Measurements from ENCODE around the gene SLC18A2.
"Not testable (repeated sequence)": the region's sequence is repeated elsewhere in the genome, so short reads cannot be mapped to it uniquely, and the experiment has no call there.

SLC18A2 gene

GRCh38 chr10:117266400-117266799, 25.5 kb downstream of the SLC18A2 start:
- DNase-seq: no peak

DNA sequence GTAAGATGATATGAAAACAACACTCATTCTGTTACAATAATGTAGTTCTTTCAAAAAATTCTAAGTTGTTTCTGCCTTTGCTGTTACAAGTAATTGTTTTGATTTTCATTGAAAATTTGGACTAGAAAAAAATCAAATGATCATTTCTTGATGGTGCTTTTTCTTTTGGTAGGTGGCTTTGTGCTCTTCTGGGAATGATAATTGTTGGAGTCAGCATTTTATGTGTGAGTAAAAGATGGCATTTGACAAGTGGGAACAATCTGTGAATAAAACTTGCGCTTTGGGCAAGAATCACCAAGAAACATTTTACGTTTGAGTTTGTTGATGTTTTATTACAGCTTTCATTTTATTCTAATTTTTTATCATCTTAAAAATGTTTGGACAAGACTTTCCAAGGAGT, 25.9 kb downstream of the SLC18A2 start:
- no peak for DNase-seq

DNA sequence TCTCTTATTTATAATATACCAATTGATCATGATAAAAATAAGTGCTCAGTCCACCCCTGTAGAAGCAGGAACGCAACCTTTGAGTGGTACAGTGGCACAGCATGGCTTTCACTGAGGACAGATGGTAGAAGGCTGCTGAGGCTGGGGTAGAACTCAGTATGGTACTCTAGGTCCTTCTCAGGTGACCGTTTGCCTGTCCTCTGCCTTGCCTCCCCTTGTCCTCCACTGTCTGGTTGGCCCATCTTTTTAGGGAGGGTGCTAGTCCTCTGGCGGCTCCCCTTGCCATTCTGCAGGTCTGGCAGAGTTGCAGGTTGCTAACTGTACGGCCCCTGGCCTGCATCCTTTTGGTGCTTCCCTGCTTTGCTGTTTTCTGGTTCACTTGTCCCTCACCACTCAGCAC, 27.3 kb downstream of the SLC18A2 start:
- no peak for DNase-seq

DNA sequence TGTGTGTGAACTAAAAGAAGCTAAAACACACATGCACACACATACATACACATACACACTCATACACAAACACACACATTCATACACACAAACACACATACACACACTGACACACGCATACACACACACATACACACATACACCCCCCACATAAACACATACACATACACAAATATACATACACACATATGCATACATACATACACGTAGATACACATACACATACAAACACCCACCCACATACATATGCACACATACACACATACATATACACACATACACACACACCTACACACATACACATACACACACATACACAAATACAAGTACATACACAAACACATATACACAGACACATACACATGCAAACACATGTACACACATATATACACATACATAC, 28.0 kb downstream of the SLC18A2 start:
- DNase-seq: no peak

DNA sequence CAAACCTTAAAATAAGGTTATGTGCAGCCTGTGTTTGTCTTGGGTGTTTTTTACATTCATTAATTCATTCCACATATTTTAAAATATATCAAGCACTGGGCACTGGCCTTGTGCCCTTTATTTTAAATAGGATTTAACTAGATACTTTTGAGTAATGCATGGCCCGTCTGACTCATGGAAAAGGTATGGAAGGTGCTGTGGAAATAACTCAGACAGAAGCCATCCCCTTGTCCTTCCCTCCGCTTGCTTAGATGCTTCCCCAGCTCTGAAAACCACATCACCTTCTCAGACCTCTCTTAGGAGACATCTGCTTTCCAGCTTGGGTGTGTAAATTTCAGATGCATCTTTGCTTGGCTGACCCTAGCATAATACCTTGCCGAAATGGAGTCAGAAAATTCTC, 30.5 kb downstream of the SLC18A2 start:
- DNase-seq: no peak

DNA sequence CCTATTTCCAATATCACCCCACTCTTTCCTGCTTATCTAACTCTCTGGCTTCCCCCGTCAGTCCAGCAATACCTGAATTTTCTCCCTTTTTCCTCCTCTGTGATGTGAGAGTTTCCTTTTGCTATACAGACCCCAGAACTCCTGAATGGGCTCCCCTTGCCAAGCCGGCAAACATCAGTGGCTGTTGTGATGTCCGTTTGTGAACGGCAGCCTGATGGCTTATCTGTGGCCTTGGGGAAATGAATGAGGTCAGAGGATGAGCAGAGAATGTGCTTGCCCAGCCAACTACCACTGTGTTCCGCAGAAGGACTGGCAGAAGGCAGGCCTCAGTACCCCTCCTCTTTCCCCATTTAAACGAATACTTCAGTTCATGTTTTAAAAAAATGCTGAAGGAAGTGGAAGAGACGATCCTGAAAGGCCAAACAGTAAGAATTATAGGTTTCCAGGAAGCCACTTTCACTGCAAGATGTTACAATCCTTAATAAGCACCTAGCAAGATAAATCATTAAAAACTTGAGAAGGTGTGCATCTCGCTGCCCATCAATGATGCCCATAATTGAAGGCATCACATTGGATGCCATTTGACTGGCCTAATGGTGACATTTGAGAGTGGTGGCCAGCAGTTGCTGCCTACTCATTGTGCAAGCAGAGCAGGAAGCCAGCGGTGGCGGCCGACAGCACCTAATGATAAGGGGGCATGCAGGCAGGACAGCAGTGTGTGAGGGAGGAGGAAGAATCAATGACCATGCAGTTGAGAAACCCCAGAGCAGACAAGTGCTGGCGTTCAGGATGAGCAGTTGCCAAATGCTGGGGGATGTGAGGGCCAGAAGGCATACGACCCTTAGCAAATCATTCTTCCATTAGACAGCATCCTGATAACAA, 31.5 kb downstream of the SLC18A2 start:
- DNase-seq: no peak

GRCh38 chr10:117273980-117274379, 33.1 kb downstream of the SLC18A2 start:
- no peak for DNase-seq

DNA sequence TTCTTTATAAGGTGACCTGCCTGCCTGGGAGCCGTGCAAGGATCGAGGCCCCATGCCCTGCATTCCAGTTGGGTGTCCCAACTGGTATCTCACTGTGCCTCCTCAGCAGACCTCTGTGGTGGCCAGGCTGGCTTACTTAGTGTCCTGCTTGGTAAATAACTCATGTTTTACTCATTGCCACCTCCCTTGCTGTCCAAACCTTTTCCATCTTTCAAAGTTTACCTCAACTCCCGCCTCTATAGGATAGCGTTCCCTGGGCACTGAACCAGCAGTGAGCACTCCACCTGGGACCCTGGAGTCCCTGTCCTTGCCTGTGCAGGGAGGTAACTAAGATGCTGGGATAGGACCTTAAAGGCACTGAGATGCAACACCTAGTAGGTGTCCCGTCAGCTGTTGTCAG, 33.6 kb downstream of the SLC18A2 start:
- DNase-seq: no peak

- DNase-seq: no peak
Observed at GRCh38 chr10:117275121-117275520, 34.2 kb downstream of the SLC18A2 start.

GRCh38 chr10:117277675-117278074, 36.8 kb downstream of the SLC18A2 start:
- no peak for DNase-seq

DNA sequence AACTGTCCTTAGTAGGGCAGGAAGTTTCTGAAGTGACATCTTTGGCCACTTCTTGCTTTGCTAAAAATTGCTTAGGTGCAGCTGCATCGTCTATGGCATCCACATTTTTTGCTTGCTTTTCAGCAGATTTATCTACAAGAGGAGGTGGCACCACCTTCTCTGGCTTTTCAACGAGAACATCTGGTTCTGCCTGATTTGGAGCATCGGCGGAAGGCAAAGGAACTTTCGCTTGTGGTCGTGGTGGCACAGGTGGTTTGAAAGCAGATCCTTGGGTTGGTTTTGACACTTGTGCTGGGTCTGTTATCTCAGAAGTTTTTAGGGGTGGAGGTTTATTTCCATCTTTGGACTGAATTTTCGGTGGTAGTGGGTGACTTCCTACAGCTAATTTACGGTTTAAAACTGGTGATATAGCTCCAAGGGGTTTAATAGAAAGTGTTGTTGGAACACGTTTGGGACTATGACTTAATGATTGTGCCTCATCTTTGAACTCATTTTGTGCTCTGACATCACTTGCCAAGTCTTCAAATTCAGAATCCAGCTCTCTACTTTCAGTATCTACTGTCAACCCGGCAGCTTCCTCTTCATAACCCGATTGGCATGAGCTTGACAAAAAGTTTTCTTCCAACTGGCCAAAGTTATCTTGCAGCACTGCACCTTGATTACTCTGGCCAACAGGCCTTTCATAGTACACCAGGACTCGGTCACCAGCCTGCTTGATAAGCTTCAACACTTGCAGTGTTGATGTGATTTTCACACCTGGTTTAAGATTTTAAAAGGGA, 44.0 kb downstream of the SLC18A2 start:
- DNase-seq: no peak

- DNase-seq: not testable (repeated sequence)
Observed at GRCh38 chr10:117290872-117291271, 50.0 kb downstream of the SLC18A2 start.

DNA sequence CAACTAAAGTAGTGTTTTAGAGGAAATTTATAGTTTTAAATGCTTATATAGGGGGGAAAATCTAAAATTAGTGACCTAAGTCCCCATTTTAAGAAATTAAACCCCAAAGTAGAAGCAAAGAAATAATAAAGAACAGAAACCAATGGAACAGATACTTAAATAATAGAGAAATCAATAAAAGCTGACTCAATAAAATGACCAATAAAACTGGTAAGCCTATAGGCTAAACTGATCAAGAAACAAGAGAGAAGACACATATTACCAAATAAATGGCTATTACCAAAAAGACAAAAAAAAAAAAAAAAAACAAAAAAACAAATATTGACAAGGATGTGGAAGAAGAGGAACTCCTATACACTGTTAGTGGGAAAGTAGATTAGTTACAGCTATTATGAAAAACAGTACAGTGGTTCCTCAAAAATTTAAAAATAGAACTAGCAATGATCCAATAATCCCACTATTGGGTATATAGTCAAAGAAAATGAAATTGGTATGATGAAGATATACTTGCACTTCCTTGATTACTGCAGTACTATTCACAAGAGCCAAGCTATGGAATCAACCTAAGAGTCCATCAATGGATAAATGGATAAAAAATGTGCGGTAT, 53.2 kb downstream of the SLC18A2 start:
- no peak for DNase-seq

DNA sequence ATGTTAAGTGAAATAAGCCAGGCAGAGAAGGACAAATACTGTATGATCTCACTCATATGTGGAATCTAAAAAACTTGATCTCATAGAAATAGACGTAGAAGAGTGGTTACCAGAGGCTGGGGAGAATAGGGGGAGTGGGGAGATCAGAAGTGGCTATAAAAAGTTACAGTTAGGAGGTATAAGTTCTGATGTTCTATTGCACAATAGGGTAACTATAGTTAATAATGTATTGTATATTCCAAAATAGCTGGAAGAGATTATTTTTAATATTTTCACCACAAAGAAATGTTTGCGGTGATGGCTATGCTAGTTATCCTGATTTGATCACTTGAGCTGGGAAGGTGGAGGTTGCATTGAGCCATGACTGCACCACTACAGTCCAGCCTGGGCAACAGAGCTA, 53.8 kb downstream of the SLC18A2 start:
- no peak for DNase-seq

- no peak for DNase-seq
Observed at GRCh38 chr10:117298219-117298618, 57.3 kb downstream of the SLC18A2 start.

DNA sequence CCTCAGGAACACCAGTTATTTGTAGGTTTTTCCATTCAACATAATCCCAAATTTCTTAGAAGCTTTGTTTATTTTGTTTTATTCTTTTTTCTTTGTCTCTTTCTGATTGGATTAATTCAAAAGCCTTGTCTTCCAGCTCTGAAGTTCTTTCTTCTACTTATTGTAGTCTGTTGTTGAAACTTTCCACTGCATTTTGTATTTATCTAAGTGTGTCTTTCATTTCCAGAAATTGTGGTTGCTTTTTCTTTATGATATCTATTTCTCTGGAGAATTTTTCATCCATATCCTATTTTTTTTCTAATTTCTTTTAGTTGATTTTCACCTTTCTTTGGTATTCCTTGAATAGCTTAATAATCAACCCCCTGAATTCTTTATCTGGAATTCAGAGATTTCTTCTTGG, 58.5 kb downstream of the SLC18A2 start:
- no peak for DNase-seq

DNA sequence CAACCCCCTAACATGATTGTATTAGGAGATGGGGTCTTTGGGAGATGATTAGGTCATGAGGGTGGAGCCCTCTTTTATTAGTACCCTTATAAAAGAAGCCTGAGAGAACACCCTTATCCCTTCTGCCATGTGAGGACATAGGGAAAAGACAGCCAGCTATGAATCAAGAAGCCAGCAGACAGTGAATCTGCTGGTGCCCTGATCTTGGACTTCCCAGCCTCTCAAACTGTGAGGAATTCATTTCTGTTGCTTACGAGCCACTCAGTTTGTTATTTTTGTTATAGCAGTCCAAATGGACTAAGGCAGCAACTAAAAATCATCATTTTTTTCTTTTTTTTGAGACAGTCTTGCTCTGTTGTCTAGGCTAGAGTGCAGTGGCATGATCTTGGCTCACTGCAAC, 59.8 kb downstream of the SLC18A2 start:
- DNase-seq: no peak

DNA sequence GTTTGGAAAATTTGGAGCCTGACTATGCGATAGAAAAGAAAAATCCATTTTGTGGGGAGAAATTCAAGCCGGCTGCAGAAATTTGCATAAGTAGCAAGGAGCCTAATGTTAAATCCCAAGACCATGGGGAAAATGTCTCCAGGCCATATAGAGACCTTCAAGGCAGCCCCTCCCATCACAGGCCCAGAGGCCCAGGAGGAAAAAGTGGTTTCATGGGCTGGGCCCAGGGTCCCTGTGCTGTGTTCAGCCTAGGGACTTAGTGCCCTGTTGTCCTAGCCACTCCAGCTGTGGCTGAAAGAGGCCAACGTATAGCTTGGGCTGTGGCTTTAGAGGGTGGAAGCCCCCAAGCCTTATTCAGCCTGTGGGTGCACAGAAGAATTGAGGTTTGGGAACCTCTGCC, 62.5 kb downstream of the SLC18A2 start:
- not testable (repeated sequence) for DNase-seq

DNA sequence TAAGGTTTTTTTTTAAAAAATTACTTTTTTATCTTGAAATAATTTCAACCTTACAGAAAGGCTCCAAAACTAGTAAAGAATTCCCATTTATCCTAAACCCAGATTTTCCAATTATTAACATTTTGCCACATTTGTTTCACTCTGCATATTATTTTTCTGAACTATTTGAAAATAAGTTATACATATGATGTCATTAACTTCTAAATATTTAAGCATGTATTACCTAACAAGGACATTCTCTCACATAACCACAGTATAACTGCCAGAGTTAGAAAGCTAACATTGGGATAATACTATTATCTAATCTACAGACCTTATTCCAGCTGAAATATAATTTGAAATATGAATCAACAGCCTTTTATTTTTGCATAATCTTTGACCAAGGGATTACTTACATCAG, 65.8 kb downstream of the SLC18A2 start:
- DNase-seq: no peak

GRCh38 chr10:117311261-117311660, 70.3 kb downstream of the SLC18A2 start:
- no peak for DNase-seq

GRCh38 chr10:117312430-117312829, 71.5 kb downstream of the SLC18A2 start:
- DNase-seq: no peak

- DNase-seq: no peak
Observed at GRCh38 chr10:117313641-117314040, 72.7 kb downstream of the SLC18A2 start.

- DNase-seq: no peak
Observed at GRCh38 chr10:117316701-117317100, 75.8 kb downstream of the SLC18A2 start.

- no peak for DNase-seq
Observed at GRCh38 chr10:117318909-117319308, 78.0 kb downstream of the SLC18A2 start.
